Measurements from ENCODE around the gene TEX264.
A peak's percentile ranks its signal among the peaks of the same experiment; 100 is the strongest.
"Not testable (repeated sequence)": the region's sequence is repeated elsewhere in the genome, so short reads cannot be mapped to it uniquely, and the experiment has no call there.

Gene TEX264

GRCh38 chr3:51642462-51642861 lies 28.6 kb upstream of the TEX264 start:
- ATAC-seq (ENCODE audit: insufficient read depth, low read depth) (peak; percentile 54; the same call in 1 of the 3 replicates), DNase-seq (no peak)
- no peaks in the 10 kb centered on the region for H3K27me3 ChIP-seq (ENCODE audit: insufficient read depth, low read length, poor library complexity)
- TF ChIP-seq EZH2 (IDR thresholded peaks at IDR 0.05; ENCODE audit: borderline replicate concordance, low read depth, low read length, severe bottlenecking): no peak
- peak; percentile 51 for TF ChIP-seq CTCF (IDR thresholded peaks at IDR 0.05; ENCODE audit: borderline replicate concordance, extremely low read depth, low read length, poor library complexity, severe bottlenecking)
- H3K36me3 ChIP-seq (ENCODE audit: insufficient read depth, low read length): peaks cover 94% of the 10 kb centered on the region
- no peaks in the 10 kb centered on the region for H3K4me1 ChIP-seq (ENCODE audit: insufficient read depth, low read length)
- no peak overlapping the region for H3K27ac ChIP-seq (ENCODE audit: low read length)
- H4K20me1 ChIP-seq (ENCODE audit: insufficient read depth, low read length): no peaks in the 10 kb centered on the region
- H3K9me3 ChIP-seq (ENCODE audit: insufficient read depth, low read length, severe bottlenecking): peaks cover 6% of the 10 kb centered on the region
- no peak overlapping the region for H2AFZ ChIP-seq (ENCODE audit: low read depth, low read length)
- no peaks in the 10 kb centered on the region for H3K79me2 ChIP-seq (ENCODE audit: insufficient read depth, low read length)
- H3K4me2 ChIP-seq (ENCODE audit: insufficient read depth, low read length): no peak overlapping the region
- H3K9ac ChIP-seq (ENCODE audit: low read depth, low read length): no peak overlapping the region
- H3K4me3 ChIP-seq (ENCODE audit: low read depth in 1 of 2, low read length in 2 of 2): no peak overlapping the region

- DNase-seq: no peak
- H3K36me3 ChIP-seq (ENCODE audit: insufficient read depth, low read length): peaks cover 72% of the 10 kb centered on the region
Observed at GRCh38 chr3:51646091-51646490, 25.0 kb upstream of the TEX264 start.

GRCh38 chr3:51652103-51652502 lies 18.9 kb upstream of the TEX264 start:
- H3K9ac ChIP-seq (ENCODE audit: low read depth, low read length); H3K27ac ChIP-seq (ENCODE audit: low read length); H2AFZ ChIP-seq (ENCODE audit: low read depth, low read length); DNase-seq; H3K4me3 ChIP-seq (ENCODE audit: low read depth in 1 of 2, low read length in 2 of 2); H4K20me1 ChIP-seq (ENCODE audit: insufficient read depth, low read length); H3K4me1 ChIP-seq (ENCODE audit: insufficient read depth, low read length); H3K79me2 ChIP-seq (ENCODE audit: insufficient read depth, low read length); H3K9me3 ChIP-seq (ENCODE audit: insufficient read depth, low read length, severe bottlenecking); H3K27me3 ChIP-seq (ENCODE audit: insufficient read depth, low read length, poor library complexity); ATAC-seq (ENCODE audit: insufficient read depth, low read depth); H3K4me2 ChIP-seq (ENCODE audit: insufficient read depth, low read length): not testable (repeated sequence)
- peaks cover 27% of the 10 kb centered on the region for H3K36me3 ChIP-seq (ENCODE audit: insufficient read depth, low read length)

More at GRCh38 chr3:51646091-51646490, 25.0 kb upstream of the TEX264 start:
- H3K4me1 ChIP-seq (ENCODE audit: insufficient read depth, low read length): no peaks in the 10 kb centered on the region
- H3K4me3 ChIP-seq (ENCODE audit: low read depth in 1 of 2, low read length in 2 of 2): no peak overlapping the region
- no peaks in the 10 kb centered on the region for H3K27me3 ChIP-seq (ENCODE audit: insufficient read depth, low read length, poor library complexity)
- H3K4me2 ChIP-seq (ENCODE audit: insufficient read depth, low read length): no peak overlapping the region
- H3K9ac ChIP-seq (ENCODE audit: low read depth, low read length): no peak overlapping the region
- TF ChIP-seq EZH2 (IDR thresholded peaks at IDR 0.05; ENCODE audit: borderline replicate concordance, low read depth, low read length, severe bottlenecking): no peak
- no peak for ATAC-seq (ENCODE audit: insufficient read depth, low read depth)
- peaks cover 6% of the 10 kb centered on the region for H3K9me3 ChIP-seq (ENCODE audit: insufficient read depth, low read length, severe bottlenecking)
- no peak overlapping the region for H3K27ac ChIP-seq (ENCODE audit: low read length)
- H3K79me2 ChIP-seq (ENCODE audit: insufficient read depth, low read length): no peaks in the 10 kb centered on the region
- no peaks in the 10 kb centered on the region for H4K20me1 ChIP-seq (ENCODE audit: insufficient read depth, low read length)
- no peak overlapping the region for H2AFZ ChIP-seq (ENCODE audit: low read depth, low read length)

- H3K79me2 ChIP-seq (ENCODE audit: insufficient read depth, low read length); H3K27me3 ChIP-seq (ENCODE audit: insufficient read depth, low read length, poor library complexity); H4K20me1 ChIP-seq (ENCODE audit: insufficient read depth, low read length); H3K9me3 ChIP-seq (ENCODE audit: insufficient read depth, low read length, severe bottlenecking); H3K4me1 ChIP-seq (ENCODE audit: insufficient read depth, low read length); H2AFZ ChIP-seq (ENCODE audit: low read depth, low read length); H3K4me2 ChIP-seq (ENCODE audit: insufficient read depth, low read length); ATAC-seq (ENCODE audit: insufficient read depth, low read depth); H3K27ac ChIP-seq (ENCODE audit: low read length); DNase-seq; H3K9ac ChIP-seq (ENCODE audit: low read depth, low read length); H3K4me3 ChIP-seq (ENCODE audit: low read depth in 1 of 2, low read length in 2 of 2): not testable (repeated sequence)
- H3K36me3 ChIP-seq (ENCODE audit: insufficient read depth, low read length): peaks cover 22% of the 10 kb centered on the region
Observed at GRCh38 chr3:51653409-51653808, 17.6 kb upstream of the TEX264 start.

GRCh38 chr3:51657234-51657633 lies 13.8 kb upstream of the TEX264 start:
- no peak overlapping the region for H3K9ac ChIP-seq (ENCODE audit: low read depth, low read length)
- H3K27ac ChIP-seq (ENCODE audit: low read length): no peak overlapping the region
- H4K20me1 ChIP-seq (ENCODE audit: insufficient read depth, low read length): no peaks in the 10 kb centered on the region; the same call in 1 of the 2 replicates
- H3K4me3 ChIP-seq (ENCODE audit: low read depth in 1 of 2, low read length in 2 of 2): no peak overlapping the region
- ATAC-seq (ENCODE audit: insufficient read depth, low read depth) (no peak), DNase-seq (no peak)
- H3K36me3 ChIP-seq (ENCODE audit: insufficient read depth, low read length): peaks cover 49% of the 10 kb centered on the region
- TF ChIP-seq EZH2 (IDR thresholded peaks at IDR 0.05; ENCODE audit: borderline replicate concordance, low read depth, low read length, severe bottlenecking) (no peak), CTCF (IDR thresholded peaks at IDR 0.05; ENCODE audit: borderline replicate concordance, extremely low read depth, low read length, poor library complexity, severe bottlenecking) (no peak)
- no peaks in the 10 kb centered on the region for H3K9me3 ChIP-seq (ENCODE audit: insufficient read depth, low read length, severe bottlenecking)
- H3K27me3 ChIP-seq (ENCODE audit: insufficient read depth, low read length, poor library complexity): no peaks in the 10 kb centered on the region
- no peaks in the 10 kb centered on the region for H3K79me2 ChIP-seq (ENCODE audit: insufficient read depth, low read length)
- no peak overlapping the region for H3K4me2 ChIP-seq (ENCODE audit: insufficient read depth, low read length)
- no peaks in the 10 kb centered on the region for H3K4me1 ChIP-seq (ENCODE audit: insufficient read depth, low read length)
- no peak overlapping the region for H2AFZ ChIP-seq (ENCODE audit: low read depth, low read length)
